Measurements from ENCODE around the gene JMJD6.
"Not testable (repeated sequence)": the region's sequence is repeated elsewhere in the genome, so short reads cannot be mapped to it uniquely, and the experiment has no call there.

Gene JMJD6

DNA sequence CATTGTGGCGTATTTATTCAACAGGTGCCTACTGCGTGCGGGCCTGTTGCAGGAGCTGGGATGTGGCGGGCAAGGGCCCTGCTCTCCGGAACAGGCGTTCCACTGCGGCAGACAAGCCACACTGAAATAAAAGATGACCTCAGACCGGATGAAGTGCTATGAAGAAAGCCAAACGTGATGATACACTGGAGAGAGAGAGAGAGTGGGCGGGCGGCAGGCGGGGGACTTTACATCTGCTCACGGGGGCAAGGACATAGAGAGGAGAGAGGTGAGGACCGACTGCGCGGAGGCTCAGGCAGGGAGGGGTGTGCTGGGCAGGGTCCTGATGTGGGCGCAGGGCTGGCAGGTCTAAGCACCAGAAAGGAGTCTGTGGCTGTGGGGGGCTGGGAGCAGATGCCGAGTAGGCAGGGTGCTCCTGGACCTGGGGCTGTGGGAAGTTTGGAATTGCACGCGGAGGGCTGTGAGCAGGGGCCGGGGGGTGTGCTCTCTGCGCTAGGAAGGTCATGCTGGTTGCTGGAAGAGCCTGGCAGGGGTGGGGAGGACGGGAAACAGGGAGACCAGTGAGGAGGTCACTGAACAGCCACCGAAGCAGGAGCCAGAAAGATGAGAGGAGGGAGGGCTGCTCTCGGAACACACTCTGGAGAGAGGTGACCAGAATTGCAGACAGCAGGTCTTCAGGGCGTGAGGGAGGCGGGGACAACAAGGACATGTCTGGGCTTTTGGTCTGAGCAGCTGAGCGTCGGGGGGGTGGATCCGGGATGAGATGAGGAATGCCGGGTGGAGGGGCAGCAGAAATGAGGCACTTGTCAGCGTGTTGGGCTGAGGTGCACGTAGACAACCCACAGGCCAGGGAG is 25.6 kb downstream of the JMJD6 start:
- Histone ChIP-seq H3K27ac (ENCODE audit: low read depth, low read length) (peak overlapping the region; percentile 74), H3K4me3 (ENCODE audit: low read depth in 1 of 2, low read length in 2 of 2) (peak overlapping the region in 1 of 2 donors; percentile 5)

DNA sequence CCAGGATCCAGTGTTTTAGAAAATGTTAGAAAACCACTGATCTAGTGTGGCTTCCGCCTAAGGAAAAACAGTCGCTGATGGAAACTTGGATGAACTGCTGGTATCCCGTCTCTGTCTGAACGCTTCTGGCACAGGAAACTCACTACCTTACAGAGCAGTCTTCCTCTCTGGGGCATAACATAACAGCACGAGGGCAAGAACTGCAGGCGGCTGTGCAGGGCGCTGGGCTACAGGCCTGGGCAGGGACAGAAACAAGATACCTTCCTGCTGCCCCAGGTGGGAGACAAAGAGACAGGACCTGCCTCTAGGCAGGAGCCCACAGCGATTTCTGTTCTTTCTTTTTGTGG is 26.2 kb downstream of the JMJD6 start:
- H3K4me3 ChIP-seq (ENCODE audit: low read depth in 1 of 2, low read length in 2 of 2) = no peak overlapping the region
- H3K9ac ChIP-seq (ENCODE audit: low read depth in 1 of 2, low read length in 2 of 2) = peak overlapping the region; percentile 35 to 47
- H3K4me1 ChIP-seq (ENCODE audit: control insufficient read depth in 1 of 2, insufficient read depth in 2 of 2, low read length in 2 of 2) = peaks cover 0 to 15% of the 10 kb centered on the region in 2 donors
- H3K36me3 ChIP-seq (ENCODE audit: control insufficient read depth in 1 of 2, insufficient read depth in 2 of 2, low read length in 2 of 2) = no peaks in the 10 kb centered on the region
- no peaks in the 10 kb centered on the region for H3K9me3 ChIP-seq (ENCODE audit: control insufficient read depth in 1 of 2, low read length in 2 of 2)
- peak overlapping the region; percentile 74 for H3K27ac ChIP-seq (ENCODE audit: low read depth, low read length)
- no peaks in the 10 kb centered on the region for H3K27me3 ChIP-seq (ENCODE audit: control insufficient read depth in 1 of 2, insufficient read depth in 2 of 2, low read length in 2 of 2)

More for the DNA sequence above, 25.6 kb downstream of the JMJD6 start:
- Histone ChIP-seq H3K9me3 (ENCODE audit: control insufficient read depth in 1 of 2, low read length in 2 of 2) (no peaks in the 10 kb centered on the region), H3K36me3 (ENCODE audit: control insufficient read depth in 1 of 2, insufficient read depth in 2 of 2, low read length in 2 of 2) (no peaks in the 10 kb centered on the region), H3K4me1 (ENCODE audit: control insufficient read depth in 1 of 2, insufficient read depth in 2 of 2, low read length in 2 of 2) (peaks cover 0 to 15% of the 10 kb centered on the region in 2 donors), H3K9ac (ENCODE audit: low read depth in 1 of 2, low read length in 2 of 2) (peak overlapping the region; percentile 35 to 47), H3K27me3 (ENCODE audit: control insufficient read depth in 1 of 2, insufficient read depth in 2 of 2, low read length in 2 of 2) (no peaks in the 10 kb centered on the region)

GRCh38 chr17:76698466-76698977 is 27.9 kb downstream of the JMJD6 start:
- H3K27me3 ChIP-seq (ENCODE audit: control insufficient read depth in 1 of 2, insufficient read depth in 2 of 2, low read length in 2 of 2); H3K27ac ChIP-seq (ENCODE audit: low read depth, low read length); H3K9me3 ChIP-seq (ENCODE audit: control insufficient read depth in 1 of 2, low read length in 2 of 2); H3K36me3 ChIP-seq (ENCODE audit: control insufficient read depth in 1 of 2, insufficient read depth in 2 of 2, low read length in 2 of 2); H3K4me3 ChIP-seq (ENCODE audit: low read depth in 1 of 2, low read length in 2 of 2); H3K9ac ChIP-seq (ENCODE audit: low read depth in 1 of 2, low read length in 2 of 2): not testable (repeated sequence)
- H3K4me1 ChIP-seq (ENCODE audit: control insufficient read depth in 1 of 2, insufficient read depth in 2 of 2, low read length in 2 of 2) = peaks cover 0 to 15% of the 10 kb centered on the region in 2 donors

DNA sequence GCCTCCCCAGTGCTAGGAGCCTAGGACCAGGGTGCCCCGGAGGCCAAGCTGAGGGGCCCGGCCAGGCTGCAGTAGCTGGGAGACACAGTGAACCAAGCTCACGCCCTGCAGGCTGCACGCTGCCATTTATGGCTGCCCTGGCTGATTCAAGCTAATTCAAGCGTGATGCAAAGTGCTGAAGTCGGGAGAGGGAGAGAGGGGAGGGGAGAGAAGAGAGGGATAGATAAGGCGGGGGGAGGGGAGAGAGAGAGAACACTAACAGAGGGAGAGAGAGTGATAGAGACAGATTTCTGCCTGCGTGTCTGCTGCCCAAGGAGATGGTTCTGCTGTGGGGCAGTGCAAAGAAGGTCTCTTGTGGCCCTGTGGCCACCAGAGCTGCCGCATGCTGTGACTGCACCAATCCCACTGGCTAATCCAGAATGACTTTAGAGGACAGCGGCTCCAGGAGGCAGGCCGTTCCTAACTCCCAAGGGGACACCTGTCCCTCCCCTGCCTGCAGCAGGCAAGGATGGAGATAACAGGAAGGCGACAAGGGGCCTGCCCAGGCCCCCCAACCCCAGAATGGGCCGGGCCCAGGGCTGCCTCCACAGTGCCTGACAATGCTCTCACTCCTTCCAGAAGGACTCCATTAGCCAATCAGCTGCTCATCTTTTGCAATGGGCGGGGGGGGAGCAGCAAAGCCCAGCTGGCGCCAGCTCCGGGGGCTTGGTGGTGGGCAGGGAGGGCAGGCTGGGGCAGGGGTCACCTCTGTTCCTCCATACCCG is 28.5 kb downstream of the JMJD6 start:
- no peaks in the 10 kb centered on the region for H3K27me3 ChIP-seq (ENCODE audit: control insufficient read depth in 1 of 2, insufficient read depth in 2 of 2, low read length in 2 of 2)
- no peaks in the 10 kb centered on the region for H3K36me3 ChIP-seq (ENCODE audit: control insufficient read depth in 1 of 2, insufficient read depth in 2 of 2, low read length in 2 of 2)
- no peak overlapping the region for H3K27ac ChIP-seq (ENCODE audit: low read depth, low read length)
- H3K9me3 ChIP-seq (ENCODE audit: control insufficient read depth in 1 of 2, low read length in 2 of 2) = no peaks in the 10 kb centered on the region
- H3K4me3 ChIP-seq (ENCODE audit: low read depth in 1 of 2, low read length in 2 of 2) = no peak overlapping the region
- no peak overlapping the region for H3K9ac ChIP-seq (ENCODE audit: low read depth in 1 of 2, low read length in 2 of 2)
- peaks cover 0 to 15% of the 10 kb centered on the region in 2 donors for H3K4me1 ChIP-seq (ENCODE audit: control insufficient read depth in 1 of 2, insufficient read depth in 2 of 2, low read length in 2 of 2)

- Histone ChIP-seq H3K9ac (ENCODE audit: low read depth in 1 of 2, low read length in 2 of 2) (no peak overlapping the region), H3K36me3 (ENCODE audit: control insufficient read depth in 1 of 2, insufficient read depth in 2 of 2, low read length in 2 of 2) (no peaks in the 10 kb centered on the region), H3K9me3 (ENCODE audit: control insufficient read depth in 1 of 2, low read length in 2 of 2) (no peaks in the 10 kb centered on the region), H3K27ac (ENCODE audit: low read depth, low read length) (no peak overlapping the region), H3K4me3 (ENCODE audit: low read depth in 1 of 2, low read length in 2 of 2) (no peak overlapping the region), H3K27me3 (ENCODE audit: control insufficient read depth in 1 of 2, insufficient read depth in 2 of 2, low read length in 2 of 2) (no peaks in the 10 kb centered on the region), H3K4me1 (ENCODE audit: control insufficient read depth in 1 of 2, insufficient read depth in 2 of 2, low read length in 2 of 2) (peaks cover 0 to 15% of the 10 kb centered on the region in 2 donors)
Observed at GRCh38 chr17:76696763-76697701, 29.4 kb downstream of the JMJD6 start.

DNA sequence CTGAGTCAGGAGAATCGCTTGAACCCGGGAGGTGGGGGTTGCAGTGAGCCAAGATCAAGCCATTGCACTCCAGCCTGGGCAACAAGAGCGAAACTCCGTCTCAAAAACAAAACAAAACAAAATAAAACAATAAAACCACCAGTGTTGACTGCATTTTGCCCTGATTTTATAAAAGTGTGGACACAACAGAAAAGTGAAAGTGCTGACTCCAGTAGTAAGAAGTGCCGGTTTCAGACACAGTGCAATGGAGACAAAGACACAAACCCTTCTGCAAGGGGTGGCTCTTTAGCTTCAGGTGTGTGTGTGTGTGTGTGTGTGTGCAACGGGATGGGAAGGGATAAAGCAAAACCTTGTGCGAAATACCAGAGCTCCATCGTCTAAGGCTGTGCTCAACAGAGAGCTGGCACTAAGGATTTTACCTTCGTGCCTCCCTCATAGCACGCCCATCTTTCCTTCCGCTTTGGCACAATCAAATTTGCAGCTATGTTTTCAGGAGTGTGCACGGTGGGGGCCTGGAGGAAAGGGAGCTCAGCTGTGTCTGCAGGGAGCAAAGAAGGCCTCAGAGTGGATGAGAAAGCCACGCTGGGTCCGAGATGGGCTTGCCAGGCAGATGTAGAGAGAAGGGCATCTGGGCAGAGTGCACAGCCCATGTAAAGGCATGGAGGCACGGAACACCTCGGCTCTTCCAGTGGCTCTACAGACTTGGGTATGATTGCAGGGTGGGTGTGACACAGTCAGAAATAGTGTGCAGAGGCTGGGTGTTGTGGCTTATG is 31.2 kb downstream of the JMJD6 start:
- no peaks in the 10 kb centered on the region for H3K36me3 ChIP-seq (ENCODE audit: control insufficient read depth in 1 of 2, insufficient read depth in 2 of 2, low read length in 2 of 2)
- H3K4me1 ChIP-seq (ENCODE audit: control insufficient read depth in 1 of 2, insufficient read depth in 2 of 2, low read length in 2 of 2) = peaks cover 0 to 7% of the 10 kb centered on the region in 2 donors
- peak overlapping the region in 1 of 2 donors; percentile 44 for H3K4me3 ChIP-seq (ENCODE audit: low read depth in 1 of 2, low read length in 2 of 2)
- H3K27me3 ChIP-seq (ENCODE audit: control insufficient read depth in 1 of 2, insufficient read depth in 2 of 2, low read length in 2 of 2) = no peaks in the 10 kb centered on the region
- H3K27ac ChIP-seq (ENCODE audit: low read depth, low read length) = no peak overlapping the region
- no peaks in the 10 kb centered on the region for H3K9me3 ChIP-seq (ENCODE audit: control insufficient read depth in 1 of 2, low read length in 2 of 2)
- H3K9ac ChIP-seq (ENCODE audit: low read depth in 1 of 2, low read length in 2 of 2) = no peak overlapping the region

GRCh38 chr17:76691379-76692191 is 34.8 kb downstream of the JMJD6 start:
- no peak overlapping the region for H3K9ac ChIP-seq (ENCODE audit: low read depth in 1 of 2, low read length in 2 of 2)
- H3K4me3 ChIP-seq (ENCODE audit: low read depth in 1 of 2, low read length in 2 of 2) = no peak overlapping the region
- no peaks in the 10 kb centered on the region for H3K27me3 ChIP-seq (ENCODE audit: control insufficient read depth in 1 of 2, insufficient read depth in 2 of 2, low read length in 2 of 2)
- H3K4me1 ChIP-seq (ENCODE audit: control insufficient read depth in 1 of 2, insufficient read depth in 2 of 2, low read length in 2 of 2) = peaks cover 0 to 14% of the 10 kb centered on the region in 2 donors
- H3K27ac ChIP-seq (ENCODE audit: low read depth, low read length) = no peak overlapping the region
- no peaks in the 10 kb centered on the region for H3K9me3 ChIP-seq (ENCODE audit: control insufficient read depth in 1 of 2, low read length in 2 of 2)
- no peaks in the 10 kb centered on the region for H3K36me3 ChIP-seq (ENCODE audit: control insufficient read depth in 1 of 2, insufficient read depth in 2 of 2, low read length in 2 of 2)

GRCh38 chr17:76690596-76691280 is 35.7 kb downstream of the JMJD6 start:
- Histone ChIP-seq H3K36me3 (ENCODE audit: control insufficient read depth in 1 of 2, insufficient read depth in 2 of 2, low read length in 2 of 2) (no peaks in the 10 kb centered on the region), H3K9me3 (ENCODE audit: control insufficient read depth in 1 of 2, low read length in 2 of 2) (no peaks in the 10 kb centered on the region), H3K4me1 (ENCODE audit: control insufficient read depth in 1 of 2, insufficient read depth in 2 of 2, low read length in 2 of 2) (peaks cover 0 to 13% of the 10 kb centered on the region in 2 donors), H3K4me3 (ENCODE audit: low read depth in 1 of 2, low read length in 2 of 2) (no peak overlapping the region), H3K27ac (ENCODE audit: low read depth, low read length) (no peak overlapping the region), H3K9ac (ENCODE audit: low read depth in 1 of 2, low read length in 2 of 2) (no peak overlapping the region), H3K27me3 (ENCODE audit: control insufficient read depth in 1 of 2, insufficient read depth in 2 of 2, low read length in 2 of 2) (no peaks in the 10 kb centered on the region)
